GM12873 (cell line): ENCODE results near the gene TEAD1.

ENCODE experiments used
- CTCF ChIP-seq: IDR thresholded peaks from 2 replicates; pipeline ENCODE4 v1.5.1; 2012; ENCODE audit warnings: low read depth, mild to moderate bottlenecking, moderate library complexity, low read length, control low read depth; ENCODE audit not compliant: insufficient read depth; ENCODE audit errors: missing control alignments

The TEAD1 gene

DNA sequence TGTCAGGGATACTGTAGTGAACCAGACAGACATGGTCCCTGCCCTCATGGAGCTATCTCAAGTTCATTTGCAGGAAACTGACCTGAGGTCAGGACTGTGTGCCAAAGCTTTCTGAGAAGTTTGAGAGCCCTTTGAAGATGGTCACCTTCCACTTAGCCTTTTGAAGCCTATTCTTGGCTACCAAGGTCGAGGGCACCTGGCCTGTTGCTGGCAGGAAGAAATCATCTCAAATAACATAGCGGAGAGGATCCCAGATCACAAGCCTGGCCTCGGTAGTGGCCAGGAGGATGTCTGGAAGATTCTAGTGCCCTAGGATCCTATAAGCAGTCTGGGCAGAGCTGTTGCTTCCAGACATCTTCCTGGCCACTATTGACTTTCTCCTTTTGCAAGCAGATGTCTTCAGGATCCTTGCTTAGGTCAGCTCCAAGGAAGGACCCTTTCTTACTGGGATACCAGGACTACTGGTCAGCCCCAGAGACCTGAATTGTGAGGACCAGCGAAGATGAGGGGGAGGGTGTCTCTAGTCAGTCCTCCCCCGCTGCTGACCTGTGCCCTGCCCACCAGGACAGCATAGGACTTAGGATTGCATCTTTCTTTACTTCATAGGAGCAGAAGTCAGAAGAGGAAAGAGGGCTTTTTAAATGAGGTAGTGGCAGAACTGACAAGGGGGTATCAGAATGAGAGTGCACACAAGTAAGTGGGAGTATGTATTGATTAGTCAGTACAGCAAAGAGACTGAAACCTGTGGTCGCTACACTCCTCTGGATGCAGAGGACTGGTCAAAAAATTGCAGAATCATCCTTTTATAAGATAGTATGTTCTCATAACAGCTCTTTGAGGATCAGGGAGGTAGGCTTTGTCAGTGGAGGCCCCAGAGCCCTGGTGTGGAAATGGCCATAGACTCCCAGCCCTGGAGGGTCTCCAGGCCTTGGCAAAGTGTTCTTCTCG, 94.8 kb downstream of the TEAD1 start:
- no peak for TF ChIP-seq CTCF

DNA sequence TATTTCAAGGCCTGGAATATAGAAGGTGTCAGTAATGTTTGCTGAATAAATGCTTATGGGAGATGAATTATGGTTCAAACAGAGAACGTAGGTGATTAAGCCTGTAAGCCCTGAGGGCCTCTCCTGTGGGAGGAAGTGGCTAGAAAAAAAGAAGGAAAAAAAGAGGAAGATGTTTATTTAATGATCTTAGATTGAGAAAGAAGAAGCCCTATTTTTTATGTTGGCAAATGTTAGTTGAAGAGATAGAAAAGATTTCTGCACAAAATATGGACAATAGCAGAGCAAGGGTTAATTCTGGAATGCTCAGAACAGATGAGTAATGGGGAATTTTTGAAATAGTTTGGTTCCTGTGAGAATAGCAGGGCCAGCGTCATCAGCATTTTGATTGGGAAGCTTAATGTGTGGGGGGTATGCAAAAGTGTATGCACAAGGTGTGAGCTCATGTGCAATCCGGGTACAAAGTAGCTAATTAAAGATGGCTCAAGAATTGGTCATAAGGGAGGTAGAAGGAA, 95.7 kb downstream of the TEAD1 start:
- no peak for TF ChIP-seq CTCF

GRCh38 chr11:12770435-12770834, 96.2 kb downstream of the TEAD1 start:
- no peak for TF ChIP-seq CTCF

DNA sequence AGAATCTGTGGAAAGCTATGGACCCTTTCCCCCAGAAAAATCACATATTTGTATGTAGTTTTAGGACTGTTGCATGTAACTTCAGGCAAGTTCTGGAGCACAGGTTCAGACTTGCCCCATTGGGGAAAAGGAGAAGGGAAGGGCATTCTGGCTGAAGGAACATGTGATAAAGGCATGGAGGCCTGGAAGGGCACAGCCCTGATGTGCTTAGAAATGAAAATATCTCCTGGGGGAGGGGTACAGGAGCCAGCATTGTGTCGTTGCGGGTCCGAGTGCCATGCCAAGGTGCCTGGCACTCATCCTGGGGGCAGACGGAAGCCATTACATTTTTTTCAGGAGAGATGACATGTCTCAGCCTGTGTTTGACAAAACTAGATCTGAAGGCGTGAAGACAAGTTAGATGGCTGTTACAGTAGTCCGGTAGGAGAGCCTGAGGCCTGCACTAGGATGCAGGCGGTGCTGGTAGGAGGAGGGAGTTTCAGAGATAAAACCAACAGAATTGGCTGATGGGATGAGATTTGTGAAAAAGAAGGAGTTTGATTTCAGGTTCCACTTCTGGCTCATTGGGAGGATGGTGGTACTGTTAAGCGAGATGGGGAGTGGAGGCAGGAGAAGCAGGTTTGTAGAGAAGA, 96.9 kb downstream of the TEAD1 start:
- no peak for TF ChIP-seq CTCF

- TF ChIP-seq CTCF = no peak
Observed at GRCh38 chr11:12771875-12772274, 97.7 kb downstream of the TEAD1 start.

GRCh38 chr11:12772324-12772723, 98.1 kb downstream of the TEAD1 start:
- no peak for TF ChIP-seq CTCF

GRCh38 chr11:12773591-12773990, 99.4 kb downstream of the TEAD1 start:
- no peak for TF ChIP-seq CTCF
